Right forelimb (tissue), 1 donor: ENCODE data around the gene HS3ST5.

ENCODE experiments used
- DNase-seq: peaks from one replicate; pipeline ENCODE4 v3.0.0-alpha.2; 2018

Gene HS3ST5

DNA sequence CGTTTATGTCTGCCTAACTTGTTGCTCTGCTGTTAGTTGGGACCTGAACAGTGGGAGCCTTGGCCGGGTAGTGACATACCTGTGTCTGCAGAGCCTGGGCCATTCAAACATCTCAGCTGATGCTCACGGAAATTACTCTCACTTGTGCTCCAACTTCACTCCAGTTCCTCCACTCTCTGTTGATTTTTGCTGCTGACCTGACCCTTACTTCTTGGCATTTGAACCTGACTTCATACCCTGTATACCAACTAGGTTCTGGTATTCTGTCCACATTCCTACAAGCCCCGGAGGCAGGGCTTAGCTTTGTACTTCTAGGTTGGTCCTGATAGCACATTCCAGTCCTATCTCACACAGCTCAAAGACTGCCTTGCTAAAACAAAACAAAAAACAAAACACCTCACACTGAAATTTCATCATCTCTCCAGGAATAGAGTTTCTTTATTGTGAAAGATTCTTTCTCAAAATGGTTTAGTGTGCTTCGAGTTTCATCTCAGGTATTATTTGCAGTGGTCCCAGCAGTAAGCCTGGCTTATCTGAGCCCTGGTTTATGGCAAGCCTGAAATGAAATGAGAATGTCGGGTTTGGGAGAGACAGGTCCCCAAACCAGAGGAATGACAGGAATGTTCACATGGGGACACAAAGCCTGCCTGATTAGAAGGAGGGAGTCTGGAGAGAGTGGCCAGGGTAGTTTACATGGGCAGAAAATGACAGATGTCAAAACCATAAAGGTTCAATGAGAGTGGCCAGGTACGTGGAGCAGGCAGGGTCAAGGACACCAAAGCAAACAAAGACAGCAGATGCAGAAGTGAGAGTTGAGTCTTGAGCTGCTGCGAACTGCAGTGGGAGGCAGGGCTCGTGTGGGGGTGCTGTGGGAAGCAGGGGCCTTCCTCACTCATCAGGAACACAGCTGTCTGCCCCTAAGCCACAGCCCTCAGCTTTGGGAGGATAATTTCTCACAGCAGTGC is 197.7 kb downstream of the HS3ST5 start:
- DNase-seq: no peak

GRCh38 chr6:114142258-114142657 is 200.6 kb downstream of the HS3ST5 start:
- no peak for DNase-seq

DNA sequence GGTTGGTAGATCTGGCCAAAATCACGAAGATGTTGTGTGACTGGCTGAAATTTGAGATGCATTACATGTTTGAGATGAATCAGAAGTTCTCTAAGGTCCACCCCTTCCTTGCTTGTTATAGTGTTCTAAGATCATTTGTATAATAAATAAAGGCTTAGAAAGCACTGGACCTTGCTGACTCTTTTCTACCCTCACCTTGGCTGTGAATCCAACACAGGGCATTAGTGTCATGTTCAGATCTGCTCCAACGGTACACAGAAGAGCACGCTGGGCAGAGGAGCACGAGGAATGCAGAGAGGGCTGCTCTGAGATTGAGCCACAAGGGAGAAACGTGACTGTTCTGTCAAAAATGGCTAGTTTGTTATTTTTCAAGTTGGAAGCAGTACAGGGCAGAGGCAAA is 202.4 kb downstream of the HS3ST5 start:
- DNase-seq: no peak

DNA sequence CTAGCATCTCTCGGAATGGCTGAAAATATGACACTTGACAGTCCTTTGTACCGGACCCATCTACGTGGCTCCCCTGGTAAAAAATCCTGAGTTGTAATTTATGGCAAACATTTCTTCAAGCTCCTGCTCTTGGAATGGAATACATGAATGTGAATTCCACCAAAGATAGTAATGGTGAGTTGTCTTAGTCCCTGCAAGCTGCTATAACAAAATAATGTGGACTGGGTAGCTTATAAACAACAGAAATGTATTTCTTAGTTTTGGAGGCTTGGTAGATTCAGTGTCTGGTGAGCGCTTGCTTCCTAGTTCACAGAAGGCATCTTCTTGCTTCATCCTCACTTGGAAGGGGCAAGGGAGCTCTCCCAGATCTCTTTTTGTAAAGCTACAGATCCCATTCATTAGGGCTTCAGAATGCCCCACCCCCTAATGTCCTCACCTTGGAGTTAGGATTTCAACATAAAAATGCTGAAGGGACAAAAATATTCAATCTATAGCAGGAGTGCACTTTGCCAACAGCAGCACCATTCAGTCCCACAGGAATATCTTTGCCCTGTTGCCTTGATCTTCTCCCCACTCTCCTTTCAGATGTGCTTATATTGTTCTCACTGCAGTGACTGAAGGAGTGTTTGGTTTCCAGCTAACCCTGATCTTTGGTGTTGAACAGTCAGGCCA is 204.1 kb downstream of the HS3ST5 start:
- DNase-seq: no peak

- DNase-seq: no peak
These were observed 207.4 kb downstream of the HS3ST5 start for GRCh38 chr6:114135363-114135971.

DNA sequence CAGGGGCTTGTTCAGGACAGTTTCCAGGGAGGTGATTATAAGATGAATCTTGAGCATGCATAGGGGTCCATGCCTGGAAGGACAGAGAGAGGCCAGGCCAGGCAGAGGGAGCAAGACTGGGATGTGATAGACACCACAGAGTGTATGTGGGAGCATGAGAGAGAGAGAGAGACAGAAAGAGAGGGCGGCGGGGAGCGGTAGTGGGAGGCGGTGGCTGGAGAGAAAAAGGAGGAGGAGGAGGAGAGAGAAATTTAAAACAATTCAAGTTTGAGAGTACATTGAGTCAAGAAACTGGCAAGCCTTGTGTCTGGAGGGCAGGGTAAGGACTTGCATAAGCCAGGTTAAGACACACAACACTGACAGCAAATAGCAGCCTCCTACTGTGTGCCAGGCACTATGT is 209.0 kb downstream of the HS3ST5 start:
- no peak for DNase-seq

- DNase-seq: no peak
These were observed 210.9 kb downstream of the HS3ST5 start for GRCh38 chr6:114131945-114132344.

DNA sequence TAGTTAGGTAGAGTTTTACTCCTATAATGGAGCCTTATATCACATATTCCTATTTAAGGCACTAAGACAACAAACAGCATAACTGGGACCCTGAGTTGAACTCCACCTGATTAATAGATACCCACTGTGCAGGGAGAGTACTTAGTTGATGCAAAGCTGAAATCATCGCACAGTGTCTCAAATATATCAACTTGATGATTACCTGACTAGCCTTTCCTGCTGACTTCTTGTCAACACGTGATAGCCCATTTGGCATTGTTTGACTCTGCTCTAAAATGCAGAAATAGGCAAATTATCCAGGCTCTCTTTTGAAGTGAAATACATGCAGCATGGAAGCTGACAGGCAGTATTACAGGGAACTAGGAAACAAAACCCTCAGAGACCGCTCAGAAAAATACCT is 217.2 kb downstream of the HS3ST5 start:
- no peak for DNase-seq

GRCh38 chr6:114121913-114122662 is 220.7 kb downstream of the HS3ST5 start:
- no peak for DNase-seq

- no peak for DNase-seq
These were observed 223.8 kb downstream of the HS3ST5 start for GRCh38 chr6:114119056-114119455.

- DNase-seq: no peak
These were observed 227.2 kb downstream of the HS3ST5 start for GRCh38 chr6:114115652-114116051.

- DNase-seq: peak; percentile 54
These were observed 234.5 kb downstream of the HS3ST5 start for GRCh38 chr6:114108119-114109002.

GRCh38 chr6:114106020-114106419 is 236.8 kb downstream of the HS3ST5 start:
- DNase-seq: no peak

GRCh38 chr6:114101255-114101654 is 241.6 kb downstream of the HS3ST5 start:
- no peak for DNase-seq

- no peak for DNase-seq
These were observed 242.4 kb downstream of the HS3ST5 start for GRCh38 chr6:114100215-114100994.

DNA sequence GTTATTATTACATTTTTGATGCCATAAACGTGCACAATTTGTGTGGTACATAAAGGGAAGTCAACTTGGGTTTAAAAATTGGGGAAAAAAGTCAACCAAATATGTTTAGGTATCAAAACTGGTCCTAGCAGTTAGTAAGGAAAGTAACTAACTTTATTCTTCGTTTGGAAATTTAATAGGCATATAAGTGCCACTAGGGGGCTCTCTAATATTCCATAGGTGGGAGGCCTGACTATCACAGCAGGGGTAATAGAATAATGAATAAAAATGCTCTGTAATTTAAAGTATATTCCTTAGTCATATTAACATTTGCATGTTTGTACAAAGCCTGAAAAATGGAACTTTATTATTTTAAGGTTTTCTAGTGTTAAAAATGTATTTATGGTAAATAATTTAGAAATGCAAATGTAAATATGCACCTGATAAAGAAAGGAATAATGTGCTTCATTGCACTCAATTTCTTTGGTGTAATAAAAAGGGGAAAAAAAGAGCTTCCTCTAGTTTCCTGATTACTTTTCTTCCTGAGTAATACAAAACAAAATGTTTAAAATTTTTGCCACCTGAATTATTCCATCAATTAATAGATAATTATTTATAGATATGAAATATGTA is 246.2 kb downstream of the HS3ST5 start:
- no peak for DNase-seq

DNA sequence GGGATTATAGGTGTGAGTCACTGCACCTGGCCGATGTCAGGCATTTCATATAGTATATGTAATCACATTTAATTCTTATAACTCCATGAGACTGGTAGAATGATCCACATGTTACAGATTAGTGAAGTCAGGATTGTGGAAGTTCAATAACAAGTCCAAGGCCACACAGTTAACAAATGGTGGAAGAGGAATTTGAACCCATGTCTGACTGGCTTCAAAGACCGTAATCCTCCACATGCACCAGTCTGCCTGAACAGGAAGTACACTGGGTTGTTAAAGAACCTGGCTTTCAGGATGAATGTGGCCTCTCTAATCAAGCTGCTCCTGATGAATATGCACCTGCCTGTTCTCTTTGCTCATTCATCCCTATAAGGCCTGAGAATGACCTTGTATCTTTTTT is 249.9 kb downstream of the HS3ST5 start:
- DNase-seq: no peak

- no peak for DNase-seq
These were observed 252.2 kb downstream of the HS3ST5 start for GRCh38 chr6:114090626-114091025.

DNA sequence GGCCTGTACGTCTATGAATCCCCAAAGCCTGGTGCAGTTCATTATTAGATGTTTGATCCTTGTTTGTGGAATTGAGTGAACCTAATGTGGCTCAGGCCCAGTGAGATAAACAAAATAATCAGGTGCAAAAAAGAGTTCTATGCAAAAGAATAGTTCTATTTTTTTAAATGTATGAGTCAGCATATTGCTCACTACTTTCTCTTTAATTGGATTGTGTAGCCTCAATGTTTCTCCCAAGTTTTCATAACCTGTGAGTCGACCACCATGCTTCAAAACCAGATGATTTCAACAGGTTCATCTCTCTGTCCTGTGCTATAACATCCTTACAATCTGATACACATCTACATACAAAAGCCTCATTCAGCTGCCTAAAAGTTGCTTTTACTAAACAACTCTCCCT is 255.3 kb downstream of the HS3ST5 start:
- no peak for DNase-seq

DNA sequence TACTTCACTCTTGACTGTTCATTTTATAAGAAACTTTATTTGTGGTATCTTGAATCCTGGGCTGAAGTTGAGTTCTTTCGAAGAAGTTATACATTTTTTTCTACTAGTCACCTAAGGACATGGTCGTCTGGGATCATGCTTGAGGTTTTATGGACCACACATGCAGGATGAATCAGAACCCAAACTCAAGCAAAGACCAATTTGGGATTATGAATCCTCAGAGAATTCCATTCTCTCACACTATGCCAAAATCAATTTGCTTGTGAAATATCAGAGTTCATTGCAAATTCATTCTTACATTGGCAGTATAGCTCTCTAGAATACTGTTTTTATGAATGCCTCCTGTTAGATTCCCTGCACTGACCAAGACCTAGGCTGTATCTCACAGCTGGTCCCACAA is 257.6 kb downstream of the HS3ST5 start:
- DNase-seq: no peak
